GM19239 (cell line): Measurements from ENCODE around the gene RFC4.

Experiments used
- DNase-seq: peaks from one replicate; pipeline ENCODE4 v3.0.0; 2011; ENCODE audit warnings: low spot score; ENCODE audit not compliant: insufficient read length
- FAIRE-seq: peaks from 2 replicates; lab custom pipeline; 2011; peaks lifted over from hg19 to GRCh38; lab: Jason Lieb, UNC

Gene RFC4

GRCh38 chr3:186757686-186758220 is 48.5 kb downstream of the RFC4 start:
- FAIRE-seq (no peak), DNase-seq (no peak)

- DNase-seq = no peak
- FAIRE-seq = no peak
These were observed 49.1 kb downstream of the RFC4 start for GRCh38 chr3:186757214-186757613.

GRCh38 chr3:186754871-186755270 is 51.4 kb downstream of the RFC4 start:
- FAIRE-seq = no peak

GRCh38 chr3:186754006-186754405 is 52.3 kb downstream of the RFC4 start:
- no peak for FAIRE-seq
- no peak for DNase-seq

More at GRCh38 chr3:186754871-186755270, 51.4 kb downstream of the RFC4 start:
- DNase-seq = no peak

- FAIRE-seq (no peak), DNase-seq (no peak)
These were observed 54.8 kb downstream of the RFC4 start for GRCh38 chr3:186751480-186751879.

- no peak for FAIRE-seq
These were observed 56.0 kb downstream of the RFC4 start for GRCh38 chr3:186750316-186750715.

GRCh38 chr3:186746008-186746407 is 60.3 kb downstream of the RFC4 start:
- no peak for FAIRE-seq

More at GRCh38 chr3:186750316-186750715, 56.0 kb downstream of the RFC4 start:
- no peak for DNase-seq

GRCh38 chr3:186743666-186744065 is 62.6 kb downstream of the RFC4 start:
- FAIRE-seq (no peak), DNase-seq (no peak)

More at GRCh38 chr3:186746008-186746407, 60.3 kb downstream of the RFC4 start:
- no peak for DNase-seq

- DNase-seq (no peak), FAIRE-seq (no peak)
These were observed 63.5 kb downstream of the RFC4 start for GRCh38 chr3:186742618-186743380.
